A549 (cell line): Measurements from ENCODE around the gene GJA3. TPM values are rescaled to one million over a fixed set of nuclear protein-coding genes. Genes with fewer than 3 reads are reported as not detected.

Experiments
- ATAC-seq, 2 experiments: fragments of 200-7000 bp in 1 of 2; fragments of >200 bp in 1 of 2; cut with Nextera tagmentation in 1 of 2; cut with Tn5 transposase in 1 of 2; 3 replicates each; pipeline versions ENCODE4 v1.8.0 to v1.9.1; 2018 to 2020; ENCODE audit warnings: mild to moderate bottlenecking in 1 of 2, moderate library complexity in 1 of 2
- CTCF ChIA-PET: fragments of 300-600 bp; sonication (Branson Sonifier 250); formaldehyde crosslinking; extraction: SDS; loops from one replicate; lab custom pipeline; 2021; ENCODE audit warnings: antibody characterized with exemption, inconsistent platforms; lab: Yijun Ruan, JAX
- POLR2A ChIA-PET: fragments of 350-600 bp; formaldehyde crosslinking; extraction: SDS; loops from one replicate; lab custom pipeline; 2021; ENCODE audit warnings: antibody characterized with exemption, inconsistent platforms; lab: Yijun Ruan, JAX
- DNase-seq, 2 experiments: peaks; one replicate each; pipeline versions ENCODE4 v3.0.0 to v3.0.0-alpha.2; 2011 to 2016; ENCODE audit warnings: low read depth in 1 of 2, low spot score in 1 of 2
- FAIRE-seq: peaks from 2 replicates; lab custom pipeline; 2011; peaks lifted over from hg19 to GRCh38; lab: Jason Lieb, UNC
- H3K27ac ChIP-seq, 2 experiments: fragments of >200 bp; sonication (Bioruptor Twin); formaldehyde crosslinking; 3 replicates each; pipeline ENCODE4 v1.5.1; 2016 to 2017
- H3K4me1 ChIP-seq: fragments of >200 bp; sonication (Bioruptor Twin); formaldehyde crosslinking; 3 replicates; pipeline ENCODE4 v1.6.1; 2016
- H3K4me2 ChIP-seq: fragments of >200 bp; sonication (Bioruptor Twin); formaldehyde crosslinking; 3 replicates; pipeline ENCODE4 v1.6.1; 2016
- H3K4me3 ChIP-seq: fragments of >200 bp; sonication (Bioruptor Twin); formaldehyde crosslinking; 3 replicates; pipeline ENCODE4 v1.5.1; 2016
- H3K9me3 ChIP-seq: fragments of >200 bp; sonication (Bioruptor Twin); formaldehyde crosslinking; 3 replicates; pipeline ENCODE4 v1.6.1; 2016
- CBX2 ChIP-seq: fragments of 200-600 bp; sonication (generic); IDR thresholded peaks from 2 replicates; pipeline ENCODE4 v1.6.1; 2016; ENCODE audit warnings: low read depth, mild to moderate bottlenecking, borderline replicate concordance
- CBX8 ChIP-seq: fragments of 200-600 bp; sonication (generic); IDR thresholded peaks from 2 replicates; pipeline ENCODE4 v1.6.1; 2016
- CHD2 ChIP-seq: fragments of 150-350 bp; IDR thresholded peaks from 2 replicates; pipeline ENCODE4 v1.6.1; 2014; ENCODE audit warnings: low read length; ENCODE audit not compliant: partially characterized antibody
- CHD4 ChIP-seq: fragments of 200-600 bp; sonication (generic); IDR thresholded peaks from 2 replicates; pipeline ENCODE4 v1.6.1; 2016; ENCODE audit warnings: antibody characterized with exemption, mild to moderate bottlenecking, borderline replicate concordance
- EHMT2 ChIP-seq: fragments of 200-600 bp; sonication (generic); IDR thresholded peaks from 2 replicates; pipeline ENCODE4 v1.6.1; 2016; ENCODE audit warnings: antibody characterized with exemption, low read depth, mild to moderate bottlenecking, moderate library complexity
- EP300 ChIP-seq, 2 experiments: fragments of >200 bp; sonication (Bioruptor Twin); formaldehyde crosslinking; IDR thresholded peaks; 2 replicates in 1 of 2; 3 replicates in 1 of 2; pipeline ENCODE4 v1.6.1; 2016 to 2017
- FOSL2 ChIP-seq, 2 experiments: fragments of 450-650 bp in 1 of 2; fragments of >200 bp in 1 of 2; sonication (Bioruptor Twin) in 1 of 2; formaldehyde crosslinking; IDR thresholded peaks; 2 replicates each; pipeline versions ENCODE4 v1.5.0 to v1.6.1; 2016 to 2020; ENCODE audit warnings: mild to moderate bottlenecking in 1 of 2, moderate library complexity in 1 of 2
- FOXS1 ChIP-seq: fragments of 250-450 bp; sonication (Bioruptor Pico); IDR thresholded peaks from 2 replicates; pipeline ENCODE4 v1.5.0; 2020; ENCODE audit warnings: mild to moderate bottlenecking, moderate library complexity
- GATA3 ChIP-seq: IDR thresholded peaks from 2 replicates; pipeline ENCODE4 v1.6.1; 2012; ENCODE audit warnings: borderline replicate concordance
- JUN ChIP-seq, 2 experiments: fragments of >200 bp; sonication (Bioruptor Twin); formaldehyde crosslinking; IDR thresholded peaks; 2 replicates in 1 of 2; 3 replicates in 1 of 2; pipeline ENCODE4 v1.6.1; 2016 to 2017
- KDM5A ChIP-seq: fragments of 200-600 bp; sonication (generic); IDR thresholded peaks from 2 replicates; pipeline ENCODE4 v1.6.1; 2016; ENCODE audit warnings: antibody characterized with exemption, mild to moderate bottlenecking
- MYC ChIP-seq: IDR thresholded peaks from 2 replicates; pipeline ENCODE4 v1.6.1; 2012; ENCODE audit warnings: mild to moderate bottlenecking, inconsistent platforms, low read length, improper control_type of control experiment, borderline replicate concordance
- PHF8 ChIP-seq: fragments of 200-600 bp; sonication (generic); IDR thresholded peaks from 2 replicates; pipeline ENCODE4 v1.6.1; 2016; ENCODE audit warnings: low read depth, mild to moderate bottlenecking, antibody characterized with exemption, moderate library complexity, borderline replicate concordance
- POLR2AphosphoS2 ChIP-seq: conservative IDR thresholded peaks from 2 replicates; pipeline ENCODE4 v1.6.1; 2012; ENCODE audit warnings: low read length, improper control_type of control experiment, inconsistent platforms
- RARB ChIP-seq: fragments of 250-450 bp; sonication (Bioruptor Pico); IDR thresholded peaks from 2 replicates; pipeline ENCODE4 v1.8.0; 2021; ENCODE audit warnings: mild to moderate bottlenecking, moderate library complexity
- RFX5 ChIP-seq: fragments of 450-650 bp; IDR thresholded peaks from 2 replicates; pipeline ENCODE4 v1.7.1; 2014; ENCODE audit warnings: antibody characterized with exemption, mild to moderate bottlenecking, moderate library complexity
- SMC3 ChIP-seq: fragments of >200 bp; sonication (Bioruptor Twin); formaldehyde crosslinking; IDR thresholded peaks from 3 replicates; pipeline ENCODE4 v1.6.1; 2018; ENCODE audit warnings: inconsistent platforms
- SREBF2 ChIP-seq: fragments of 450-650 bp; IDR thresholded peaks from 2 replicates; pipeline ENCODE4 v1.6.1; 2014; ENCODE audit warnings: mild to moderate bottlenecking, moderate library complexity
- TFCP2L1 ChIP-seq: fragments of 250-450 bp; sonication (Bioruptor Pico); IDR thresholded peaks from 2 replicates; pipeline ENCODE4 v1.5.0; 2021; ENCODE audit warnings: mild to moderate bottlenecking
- ZFP36 ChIP-seq: fragments of 450-650 bp; IDR thresholded peaks from 2 replicates; pipeline ENCODE4 v1.6.1; 2014; ENCODE audit warnings: borderline replicate concordance; ENCODE audit not compliant: partially characterized antibody
- WGBS: methylation state at CpG from one replicate; pipeline ENCODE4 v1.1.6; 2017; ENCODE audit errors: missing lambda C conversion rate; 5-methylcytosine and 5-hydroxymethylcytosine counted together
- polyA plus RNA-seq, 4 experiments: library from polyadenylated mRNA; depleted of rRNA in 3 of 4; stranded (reverse); fragments of >200 nt; fragmentation: RNase III in 1 of 4; extraction: RNeasy Plus Mini Kit Qiagen cat#74134 plus additional on column Dnase treatment in 1 of 4; gene quantifications; 2 replicates in 3 of 4; 3 replicates in 1 of 4; pipeline ENCODE4 v1.2.3, GENCODE V29; 2011 to 2017
- TF ChIP-seq, protein P1 (sequence below): fragments of 450-650 bp; IDR thresholded peaks from 2 replicates; pipeline ENCODE4 v1.6.1; 2014; ENCODE audit warnings: antibody characterized with exemption

The GJA3 gene
- polyA plus RNA-seq, 2 of the 4 experiments (the other 2 are of a cell fraction): 0.06 to 0.19 TPM

- CTCF ChIA-PET: interaction anchor here (1.3 kb wide), 1 partner anchor 136 kb away, joined by 4 read pairs; no protein-coding TSS in a partner anchor
- 88% methylated on average over 5 of the region's 5 CpGs for WGBS
- no peak for FAIRE-seq
Measured at GRCh38 chr13:20170921-20171320, 10.1 kb upstream of the GJA3 start.

GRCh38 chr13:20168396-20168795, 7.5 kb upstream of the GJA3 start:
- no peak for DNase-seq
- Histone ChIP-seq H3K9me3 (no peaks in the 10 kb centered on the region), H3K27ac (no peak overlapping the region), H3K4me1 (no peaks in the 10 kb centered on the region), H3K4me2 (no peak overlapping the region), H3K4me3 (no peak overlapping the region)
- CTCF ChIA-PET: interaction anchor here (0.7 to 1.1 kb wide), 2 partner anchors 19 to 31 kb away, joined by 3 read pairs; no protein-coding TSS in a partner anchor
- 75% methylated on average over 7 of the region's 7 CpGs for whole genome bisulfite sequencing
- no peak for FAIRE-seq
- TF ChIP-seq CHD2 (no peak), MYC (no peak), JUN (IDR thresholded peaks at IDR 0.05) (no peak), FOXS1 (CRISPR knock-in tag) (no peak), ZFP36 (no peak), TFCP2L1 (CRISPR knock-in tag) (no peak), FOSL2 (IDR thresholded peaks at IDR 0.05) (no peak), FOSL2 (CRISPR knock-in tag; IDR thresholded peaks at IDR 0.05) (no peak), CBX8 (no peak), POLR2AphosphoS2 (no peak), SREBF2 (no peak), SMC3 (no peak), RFX5 (no peak), EHMT2 (no peak), KDM5A (no peak), GATA3 (no peak), EP300 (IDR thresholded peaks at IDR 0.05) (no peak)
- TF ChIP-seq, protein P1, sequence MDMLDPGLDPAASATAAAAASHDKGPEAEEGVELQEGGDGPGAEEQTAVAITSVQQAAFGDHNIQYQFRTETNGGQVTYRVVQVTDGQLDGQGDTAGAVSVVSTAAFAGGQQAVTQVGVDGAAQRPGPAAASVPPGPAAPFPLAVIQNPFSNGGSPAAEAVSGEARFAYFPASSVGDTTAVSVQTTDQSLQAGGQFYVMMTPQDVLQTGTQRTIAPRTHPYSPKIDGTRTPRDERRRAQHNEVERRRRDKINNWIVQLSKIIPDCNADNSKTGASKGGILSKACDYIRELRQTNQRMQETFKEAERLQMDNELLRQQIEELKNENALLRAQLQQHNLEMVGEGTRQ: no peak
- POLR2A ChIA-PET: no interaction called here
- no peak for ATAC-seq

More at GRCh38 chr13:20170921-20171320, 10.1 kb upstream of the GJA3 start:
- no peak overlapping the region for H3K27ac ChIP-seq
- peaks cover 17% of the 10 kb centered on the region for H3K4me1 ChIP-seq
- no peak for DNase-seq
- no peak overlapping the region for H3K4me3 ChIP-seq
- POLR2A ChIA-PET: no interaction called here
- TF ChIP-seq SMC3: no peak
- TF ChIP-seq TFCP2L1 (CRISPR knock-in tag): no peak
- no peak for TF ChIP-seq PHF8
- no peak for TF ChIP-seq CHD4
- TF ChIP-seq CBX2: no peak
- no peak overlapping the region for H3K4me2 ChIP-seq
- ATAC-seq: no peak
- H3K9me3 ChIP-seq: no peaks in the 10 kb centered on the region

GRCh38 chr13:20165417-20166257, 4.8 kb upstream of the GJA3 start:
- WGBS: 70% methylated on average over 11 of the region's 11 CpGs
- CTCF ChIA-PET: interaction anchor here (0.7 kb wide), 1 partner anchor 38 kb away, joined by 3 read pairs; no protein-coding TSS in a partner anchor

More at GRCh38 chr13:20165417-20166257, 4.8 kb upstream of the GJA3 start:
- FAIRE-seq: no peak
- DNase-seq: no peak
- POLR2A ChIA-PET: no interaction called here
- TF ChIP-seq CHD4 (no peak), RARB (CRISPR knock-in tag) (no peak)
- ATAC-seq: no peak
- no peak overlapping the region for H3K27ac ChIP-seq
- no peaks in the 10 kb centered on the region for H3K9me3 ChIP-seq
- no peak overlapping the region for H3K4me3 ChIP-seq
- H3K4me2 ChIP-seq: no peak overlapping the region
- H3K4me1 ChIP-seq: no peaks in the 10 kb centered on the region
